DOHH2 (cell line): Measurements from ENCODE around the gene NGF.

Experiments
- EZH2phosphoT487 ChIP-seq: fragments of 200-600 bp; sonication (generic); IDR thresholded peaks from 2 replicates; pipeline ENCODE4 v1.6.1; 2017; ENCODE audit warnings: borderline replicate concordance, mild to moderate bottlenecking, antibody characterized with exemption, low read length, moderate library complexity, mixed read lengths
- TF ChIP-seq, protein P1 (sequence below): fragments of 200-600 bp; sonication (generic); IDR thresholded peaks from one replicate; pipeline ENCODE4 v1.5.1; 2014; ENCODE audit warnings: antibody characterized with exemption, mild to moderate bottlenecking, low read depth, low read length; ENCODE audit not compliant: poor library complexity, severe bottlenecking

DNA sequence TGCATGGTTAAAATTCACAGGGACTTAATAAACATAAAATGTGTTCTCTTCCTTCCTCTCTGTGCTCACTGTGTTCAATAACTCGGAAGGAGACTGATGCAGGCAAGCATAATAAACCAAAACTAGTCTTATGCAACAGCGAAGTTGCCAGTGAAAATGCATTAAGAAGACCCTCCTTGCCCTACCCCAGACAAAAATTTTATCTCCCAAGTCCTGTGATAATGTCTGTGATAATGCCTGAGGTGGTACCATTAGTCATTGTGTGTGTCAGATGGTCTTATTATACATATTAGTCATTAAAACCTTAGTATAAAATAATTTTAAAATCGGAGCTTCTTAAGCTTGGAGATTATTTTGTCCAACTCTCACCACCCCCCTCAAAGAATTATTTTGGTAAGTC lies 97.8 kb downstream of the NGF start:
- TF ChIP-seq, protein P1, sequence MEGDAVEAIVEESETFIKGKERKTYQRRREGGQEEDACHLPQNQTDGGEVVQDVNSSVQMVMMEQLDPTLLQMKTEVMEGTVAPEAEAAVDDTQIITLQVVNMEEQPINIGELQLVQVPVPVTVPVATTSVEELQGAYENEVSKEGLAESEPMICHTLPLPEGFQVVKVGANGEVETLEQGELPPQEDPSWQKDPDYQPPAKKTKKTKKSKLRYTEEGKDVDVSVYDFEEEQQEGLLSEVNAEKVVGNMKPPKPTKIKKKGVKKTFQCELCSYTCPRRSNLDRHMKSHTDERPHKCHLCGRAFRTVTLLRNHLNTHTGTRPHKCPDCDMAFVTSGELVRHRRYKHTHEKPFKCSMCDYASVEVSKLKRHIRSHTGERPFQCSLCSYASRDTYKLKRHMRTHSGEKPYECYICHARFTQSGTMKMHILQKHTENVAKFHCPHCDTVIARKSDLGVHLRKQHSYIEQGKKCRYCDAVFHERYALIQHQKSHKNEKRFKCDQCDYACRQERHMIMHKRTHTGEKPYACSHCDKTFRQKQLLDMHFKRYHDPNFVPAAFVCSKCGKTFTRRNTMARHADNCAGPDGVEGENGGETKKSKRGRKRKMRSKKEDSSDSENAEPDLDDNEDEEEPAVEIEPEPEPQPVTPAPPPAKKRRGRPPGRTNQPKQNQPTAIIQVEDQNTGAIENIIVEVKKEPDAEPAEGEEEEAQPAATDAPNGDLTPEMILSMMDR, result no peak
- no peak for TF ChIP-seq EZH2phosphoT487
